Neutrophil (primary cell): ENCODE data around the gene SMYD3.

Source experiments
- H3K27ac ChIP-seq: fragments of 200-600 bp; sonication (generic); 2 replicates; pipeline ENCODE4 v1.5.1; 2016; ENCODE audit warnings: mild to moderate bottlenecking, moderate library complexity
- H3K27me3 ChIP-seq: fragments of 200-600 bp; sonication (generic); 2 replicates; pipeline ENCODE4 v1.6.0; 2016; ENCODE audit warnings: mild to moderate bottlenecking
- H3K36me3 ChIP-seq: fragments of 200-600 bp; sonication (generic); 2 replicates; pipeline ENCODE4 v1.5.1; 2017
- H3K4me1 ChIP-seq, 2 experiments: fragments of 200-600 bp in 1 of 2; sonication (generic) in 1 of 2; 1 replicate in 1 of 2; 2 replicates in 1 of 2; pipeline versions ENCODE4 v1.5.1 to v1.6.1; 2013 to 2016; ENCODE audit warnings: low read depth in 1 of 2, low read length in 1 of 2, mild to moderate bottlenecking in 1 of 2, moderate library complexity in 1 of 2; ENCODE audit not compliant: control insufficient read depth in 1 of 2, insufficient read depth in 1 of 2
- H3K4me3 ChIP-seq, 2 experiments: fragments of 200-600 bp in 1 of 2; sonication (generic) in 1 of 2; 1 replicate in 1 of 2; 2 replicates in 1 of 2; pipeline ENCODE4 v1.5.1; 2013 to 2016; ENCODE audit warnings: low read depth in 1 of 2, low read length in 1 of 2, mild to moderate bottlenecking in 1 of 2, moderate library complexity in 1 of 2
- H3K9me3 ChIP-seq: fragments of 200-600 bp; sonication (generic); 2 replicates; pipeline ENCODE4 v1.5.1; 2016
- TF ChIP-seq, protein P1 (sequence below): fragments of 200-600 bp; sonication (generic); IDR thresholded peaks from 2 replicates; pipeline ENCODE4 v1.5.1; 2016; ENCODE audit warnings: antibody characterized with exemption

Gene SMYD3

DNA sequence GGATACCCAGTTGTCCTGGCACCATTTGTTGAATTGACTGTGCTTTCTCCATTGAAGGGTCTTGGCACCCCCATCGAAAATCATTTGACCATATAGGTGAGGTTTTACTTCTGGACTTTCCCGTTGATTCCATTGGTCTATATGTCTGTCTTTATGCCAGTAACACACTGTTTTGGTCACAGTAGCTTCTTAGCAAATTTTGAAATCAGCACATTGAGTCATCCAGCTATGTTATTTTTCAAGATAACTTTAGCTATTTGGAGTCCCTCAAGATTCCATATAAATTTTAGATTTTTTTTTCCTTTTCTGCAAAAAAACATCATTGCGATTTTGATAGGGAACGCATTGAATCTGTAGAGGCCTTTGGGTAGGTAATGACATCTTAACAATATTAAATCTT is 235.6 kb downstream of the SMYD3 start:
- H3K4me3 ChIP-seq, result no peak overlapping the region
- TF ChIP-seq, protein P1, sequence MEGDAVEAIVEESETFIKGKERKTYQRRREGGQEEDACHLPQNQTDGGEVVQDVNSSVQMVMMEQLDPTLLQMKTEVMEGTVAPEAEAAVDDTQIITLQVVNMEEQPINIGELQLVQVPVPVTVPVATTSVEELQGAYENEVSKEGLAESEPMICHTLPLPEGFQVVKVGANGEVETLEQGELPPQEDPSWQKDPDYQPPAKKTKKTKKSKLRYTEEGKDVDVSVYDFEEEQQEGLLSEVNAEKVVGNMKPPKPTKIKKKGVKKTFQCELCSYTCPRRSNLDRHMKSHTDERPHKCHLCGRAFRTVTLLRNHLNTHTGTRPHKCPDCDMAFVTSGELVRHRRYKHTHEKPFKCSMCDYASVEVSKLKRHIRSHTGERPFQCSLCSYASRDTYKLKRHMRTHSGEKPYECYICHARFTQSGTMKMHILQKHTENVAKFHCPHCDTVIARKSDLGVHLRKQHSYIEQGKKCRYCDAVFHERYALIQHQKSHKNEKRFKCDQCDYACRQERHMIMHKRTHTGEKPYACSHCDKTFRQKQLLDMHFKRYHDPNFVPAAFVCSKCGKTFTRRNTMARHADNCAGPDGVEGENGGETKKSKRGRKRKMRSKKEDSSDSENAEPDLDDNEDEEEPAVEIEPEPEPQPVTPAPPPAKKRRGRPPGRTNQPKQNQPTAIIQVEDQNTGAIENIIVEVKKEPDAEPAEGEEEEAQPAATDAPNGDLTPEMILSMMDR, result no peak
- H3K36me3 ChIP-seq, result no peaks in the 10 kb centered on the region
- H3K4me1 ChIP-seq, result no peaks in the 10 kb centered on the region
- H3K9me3 ChIP-seq, result no peaks in the 10 kb centered on the region
- no peaks in the 10 kb centered on the region for H3K27me3 ChIP-seq
- H3K27ac ChIP-seq, result no peak overlapping the region

DNA sequence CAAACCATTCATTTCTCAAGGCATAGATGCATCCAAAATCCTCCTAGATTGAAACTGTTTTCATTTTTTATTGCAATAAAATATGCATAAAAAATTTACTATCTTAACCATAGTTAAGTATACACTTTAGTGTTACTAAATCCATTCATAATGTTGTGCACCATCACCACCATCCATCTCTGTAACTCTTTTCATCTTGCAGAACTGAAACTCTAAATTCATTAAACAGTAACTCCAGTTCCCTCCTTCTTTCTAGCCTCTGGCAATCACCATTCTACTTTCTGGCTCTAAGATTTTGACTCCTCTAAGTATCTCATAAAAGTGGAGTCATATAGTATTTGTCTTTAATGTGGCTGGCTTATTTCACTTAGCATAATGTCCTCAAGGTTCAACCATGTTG is 236.8 kb downstream of the SMYD3 start:
- Histone ChIP-seq H3K4me3 (no peak overlapping the region), H3K27me3 (no peaks in the 10 kb centered on the region), H3K27ac (no peak overlapping the region), H3K36me3 (no peaks in the 10 kb centered on the region), H3K9me3 (no peaks in the 10 kb centered on the region), H3K4me1 (no peaks in the 10 kb centered on the region)
- TF ChIP-seq, protein P1, result no peak

DNA sequence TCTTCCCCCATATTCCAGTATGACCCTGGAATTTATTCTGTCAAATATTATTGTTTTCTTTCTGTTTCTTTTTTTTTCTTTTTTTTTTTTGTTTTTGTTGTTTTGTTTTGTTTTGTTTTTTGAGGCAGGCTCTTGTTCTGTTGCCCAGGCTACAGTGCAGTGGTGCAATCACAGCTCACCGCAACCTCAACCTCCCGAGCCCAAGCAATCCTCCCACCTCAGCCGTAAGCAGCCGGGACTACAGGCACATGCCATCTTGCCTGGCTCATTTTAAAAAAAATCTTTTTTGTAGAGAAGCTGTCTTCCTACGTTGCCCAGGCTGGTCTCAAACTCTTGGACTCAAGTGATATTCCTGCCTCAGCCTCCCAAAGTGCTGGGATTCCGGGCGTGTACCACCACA is 237.6 kb downstream of the SMYD3 start:
- Histone ChIP-seq H3K27ac (no peak overlapping the region), H3K27me3 (no peaks in the 10 kb centered on the region), H3K9me3 (no peaks in the 10 kb centered on the region), H3K36me3 (no peaks in the 10 kb centered on the region), H3K4me1 (no peaks in the 10 kb centered on the region), H3K4me3 (no peak overlapping the region)
- TF ChIP-seq, protein P1, result no peak

DNA sequence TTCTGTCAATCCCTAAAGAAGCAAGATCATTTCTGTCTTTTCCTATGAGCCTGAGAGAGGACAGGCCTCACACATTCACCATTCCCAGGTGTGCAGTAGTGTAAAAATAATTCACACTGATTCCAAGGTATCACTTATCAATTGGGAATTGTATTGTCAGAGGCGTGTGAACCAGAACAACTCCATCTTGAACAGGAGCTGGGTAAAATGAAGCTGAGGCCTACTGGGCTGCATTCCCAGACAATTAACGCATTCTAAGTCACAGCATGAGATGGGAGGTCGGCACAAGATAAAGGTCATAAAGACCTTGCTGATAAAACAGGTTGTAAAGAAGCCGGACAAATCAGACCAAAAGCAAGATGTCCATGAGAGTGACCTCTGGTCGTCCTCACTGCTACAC is 239.2 kb downstream of the SMYD3 start:
- Histone ChIP-seq H3K36me3 (no peaks in the 10 kb centered on the region), H3K27ac (no peak overlapping the region), H3K9me3 (no peaks in the 10 kb centered on the region), H3K4me1 (no peaks in the 10 kb centered on the region), H3K27me3 (no peaks in the 10 kb centered on the region), H3K4me3 (no peak overlapping the region)
- TF ChIP-seq, protein P1, result no peak

DNA sequence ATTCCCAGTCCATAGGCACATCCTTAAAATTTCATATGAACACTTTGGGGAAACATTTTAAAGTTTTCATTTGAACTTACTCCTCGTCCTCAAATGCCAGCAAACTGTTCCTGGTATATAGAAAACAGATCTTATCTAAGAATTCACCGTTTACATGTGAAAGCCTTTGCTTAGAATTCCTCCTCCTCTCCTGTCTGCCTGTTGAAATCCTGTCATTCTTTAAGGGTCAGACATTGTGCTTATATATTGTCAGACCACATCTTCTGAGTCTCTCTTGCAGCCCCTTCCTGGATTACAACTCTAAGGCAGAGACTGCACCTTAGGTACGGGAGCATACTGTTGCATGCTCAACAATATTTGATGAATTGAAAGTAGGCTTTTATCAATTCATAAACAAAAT is 239.7 kb downstream of the SMYD3 start:
- H3K36me3 ChIP-seq, result no peaks in the 10 kb centered on the region
- H3K4me1 ChIP-seq, result no peaks in the 10 kb centered on the region
- TF ChIP-seq, protein P1, result no peak
- no peak overlapping the region for H3K4me3 ChIP-seq
- H3K9me3 ChIP-seq, result no peaks in the 10 kb centered on the region
- no peaks in the 10 kb centered on the region for H3K27me3 ChIP-seq
- no peak overlapping the region for H3K27ac ChIP-seq

DNA sequence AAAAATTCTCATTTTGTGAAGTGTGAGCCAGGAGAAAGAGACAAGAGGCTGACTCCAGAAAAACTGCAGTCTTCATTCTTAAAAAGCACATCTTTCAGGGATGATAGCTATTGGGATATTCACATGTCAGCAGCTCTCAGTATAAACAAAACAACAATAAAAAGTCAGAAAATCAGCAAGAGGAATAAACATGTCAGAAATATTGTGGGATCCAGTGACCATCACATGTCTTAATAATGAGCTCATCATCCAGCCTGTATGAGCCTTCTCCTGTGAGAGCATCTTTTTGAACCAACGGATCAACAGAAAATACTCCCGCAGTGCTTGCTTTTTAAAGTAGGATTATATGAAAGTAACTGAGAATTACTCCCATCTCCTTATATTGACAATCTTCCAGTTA is 241.6 kb downstream of the SMYD3 start:
- H3K4me3 ChIP-seq, result no peak overlapping the region
- no peaks in the 10 kb centered on the region for H3K27me3 ChIP-seq
- H3K4me1 ChIP-seq, result no peaks in the 10 kb centered on the region
- no peaks in the 10 kb centered on the region for H3K36me3 ChIP-seq
- TF ChIP-seq, protein P1, result no peak
- H3K27ac ChIP-seq, result no peak overlapping the region
- no peaks in the 10 kb centered on the region for H3K9me3 ChIP-seq
